Measurements from ENCODE around the gene GALNT10.

GALNT10 gene

DNA sequence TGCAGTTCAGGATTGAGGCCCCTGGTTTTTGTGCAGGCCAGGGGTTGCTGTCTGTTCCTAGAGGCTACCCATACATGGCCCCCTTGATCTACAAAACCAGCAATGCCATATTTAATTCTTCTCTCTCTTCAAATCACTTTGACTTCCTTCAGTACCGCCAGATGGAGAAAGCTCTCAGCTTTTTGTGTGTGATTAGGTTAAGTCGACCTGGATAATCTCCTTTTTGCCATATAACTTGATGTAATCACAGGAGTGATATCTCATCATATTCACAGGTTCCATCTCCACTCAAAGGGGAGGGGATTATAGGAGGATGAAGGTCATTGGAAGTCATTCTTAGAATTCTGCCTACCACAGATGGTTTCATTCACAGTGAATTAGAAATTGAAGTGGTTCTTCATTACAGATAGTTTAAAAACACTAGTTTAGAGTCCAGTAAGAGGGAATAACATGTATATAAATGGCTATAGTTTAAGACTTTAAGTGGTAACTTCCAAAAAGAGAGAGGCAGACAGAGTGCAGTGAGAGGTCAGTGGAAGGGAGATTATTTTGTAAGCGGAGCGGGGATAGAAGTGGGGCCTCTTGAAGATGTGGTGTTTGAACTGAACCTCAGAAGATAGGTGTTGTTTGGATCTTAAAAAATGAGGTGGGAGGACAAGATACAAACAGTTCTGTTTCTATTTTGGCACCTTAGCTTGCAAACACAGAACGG, 85.9 kb downstream of the GALNT10 start:
- no peak for DNase-seq (ENCODE audit: low spot score)
- TF ChIP-seq, protein P1, sequence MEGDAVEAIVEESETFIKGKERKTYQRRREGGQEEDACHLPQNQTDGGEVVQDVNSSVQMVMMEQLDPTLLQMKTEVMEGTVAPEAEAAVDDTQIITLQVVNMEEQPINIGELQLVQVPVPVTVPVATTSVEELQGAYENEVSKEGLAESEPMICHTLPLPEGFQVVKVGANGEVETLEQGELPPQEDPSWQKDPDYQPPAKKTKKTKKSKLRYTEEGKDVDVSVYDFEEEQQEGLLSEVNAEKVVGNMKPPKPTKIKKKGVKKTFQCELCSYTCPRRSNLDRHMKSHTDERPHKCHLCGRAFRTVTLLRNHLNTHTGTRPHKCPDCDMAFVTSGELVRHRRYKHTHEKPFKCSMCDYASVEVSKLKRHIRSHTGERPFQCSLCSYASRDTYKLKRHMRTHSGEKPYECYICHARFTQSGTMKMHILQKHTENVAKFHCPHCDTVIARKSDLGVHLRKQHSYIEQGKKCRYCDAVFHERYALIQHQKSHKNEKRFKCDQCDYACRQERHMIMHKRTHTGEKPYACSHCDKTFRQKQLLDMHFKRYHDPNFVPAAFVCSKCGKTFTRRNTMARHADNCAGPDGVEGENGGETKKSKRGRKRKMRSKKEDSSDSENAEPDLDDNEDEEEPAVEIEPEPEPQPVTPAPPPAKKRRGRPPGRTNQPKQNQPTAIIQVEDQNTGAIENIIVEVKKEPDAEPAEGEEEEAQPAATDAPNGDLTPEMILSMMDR (IDR thresholded peaks at IDR 0.05; ENCODE audit: extremely low read depth, missing control alignments) = no peak

DNA sequence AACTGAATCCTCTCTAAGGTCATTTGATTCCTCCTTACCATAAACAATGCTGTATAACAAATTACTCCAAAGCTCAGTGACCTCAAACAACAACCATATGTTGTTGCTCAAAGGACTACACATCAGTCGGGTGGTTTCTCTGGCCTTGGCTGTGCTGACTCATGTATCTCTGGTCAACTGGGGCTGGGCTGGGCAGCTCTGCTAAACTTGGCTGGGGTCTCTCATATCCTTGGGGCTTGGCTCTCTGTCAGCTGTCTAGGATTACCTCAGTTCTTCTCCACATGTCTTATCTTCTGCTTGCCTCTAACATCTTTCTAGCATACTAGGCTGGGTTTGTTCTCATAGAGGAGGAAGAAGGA, 86.4 kb downstream of the GALNT10 start:
- no peak for DNase-seq (ENCODE audit: low spot score)
- TF ChIP-seq, protein P1 (IDR thresholded peaks at IDR 0.05; ENCODE audit: extremely low read depth, missing control alignments) = no peak

DNA sequence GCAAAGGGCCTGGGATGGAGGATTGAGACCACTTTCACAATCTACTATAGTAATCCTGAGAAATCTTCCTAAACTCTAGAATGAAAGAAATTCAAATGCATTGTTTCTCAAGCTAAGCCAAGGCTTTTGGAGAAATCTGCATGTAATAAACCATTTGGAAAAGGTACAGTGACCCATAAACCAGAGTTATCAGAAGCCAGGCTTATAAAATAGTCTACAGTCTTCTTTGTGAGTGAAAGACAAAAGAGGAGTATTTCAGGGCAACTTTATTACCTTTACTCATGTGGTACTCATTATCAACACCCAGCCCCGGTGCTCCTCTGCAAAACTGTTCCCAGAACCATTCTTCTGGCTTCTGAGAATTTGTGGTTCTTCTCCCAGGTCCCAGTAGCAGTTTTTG, 87.0 kb downstream of the GALNT10 start:
- TF ChIP-seq, protein P1 (IDR thresholded peaks at IDR 0.05; ENCODE audit: extremely low read depth, missing control alignments) = no peak
- no peak for DNase-seq (ENCODE audit: low spot score)

- DNase-seq (ENCODE audit: low spot score) = no peak
- TF ChIP-seq, protein P1 (IDR thresholded peaks at IDR 0.05; ENCODE audit: extremely low read depth, missing control alignments) = no peak
Observed at GRCh38 chr5:154278186-154278585, 87.7 kb downstream of the GALNT10 start.

GRCh38 chr5:154278908-154279307, 88.4 kb downstream of the GALNT10 start:
- TF ChIP-seq, protein P1 (IDR thresholded peaks at IDR 0.05; ENCODE audit: extremely low read depth, missing control alignments) = no peak
- DNase-seq (ENCODE audit: low spot score) = no peak

GRCh38 chr5:154284433-154284832, 93.9 kb downstream of the GALNT10 start:
- peak; percentile 55 for DNase-seq (ENCODE audit: low spot score)
- TF ChIP-seq, protein P1 (IDR thresholded peaks at IDR 0.05; ENCODE audit: extremely low read depth, missing control alignments) = no peak

DNA sequence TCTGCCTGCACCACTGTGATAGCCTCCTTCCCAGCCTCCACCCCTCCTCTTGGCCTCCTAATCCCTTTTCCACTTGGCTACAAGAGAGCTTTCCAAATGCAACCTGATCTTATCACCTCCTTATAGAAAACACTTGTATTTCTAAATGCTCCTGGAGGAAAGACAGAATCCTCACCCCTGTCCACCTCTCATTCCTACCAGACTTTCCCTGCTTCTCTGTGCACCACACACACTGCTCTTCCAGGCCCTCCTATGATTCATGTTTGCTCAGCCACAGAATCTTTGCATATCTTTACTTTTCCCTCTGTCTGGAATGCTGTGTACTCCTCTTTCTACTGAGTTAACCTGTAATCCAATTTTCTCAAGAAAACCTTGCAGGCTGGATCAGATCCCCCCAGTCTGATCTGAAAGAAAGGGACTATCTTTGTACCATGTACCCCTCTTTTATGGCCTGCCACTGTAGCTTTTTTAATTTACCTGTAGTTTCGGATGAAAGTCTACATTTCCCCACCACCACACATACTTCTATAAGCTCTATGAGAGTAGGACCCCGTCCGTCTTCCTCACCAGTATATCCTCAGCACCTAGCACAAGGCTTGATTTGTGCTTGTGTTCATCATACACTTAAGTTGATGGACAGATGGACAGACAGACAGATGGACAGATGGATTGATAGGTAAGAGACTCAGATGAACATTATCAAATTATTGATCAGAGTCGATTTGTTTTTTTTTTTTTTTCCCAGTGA, 95.3 kb downstream of the GALNT10 start:
- TF ChIP-seq, protein P1 (IDR thresholded peaks at IDR 0.05; ENCODE audit: extremely low read depth, missing control alignments) = no peak
- no peak for DNase-seq (ENCODE audit: low spot score)

Measured in GM20000 (cell line).